ENCODE results near the gene KRTAP4-8. TPM values are rescaled to one million over a fixed set of nuclear protein-coding genes. Genes with fewer than 3 reads are reported as not detected.
"Not testable (repeated sequence)": the region's sequence is repeated elsewhere in the genome, so short reads cannot be mapped to it uniquely, and the experiment has no call there.

The KRTAP4-8 gene
- total and polyA plus RNA-seq, 2 donors (not counting 1 experiment from before 2014, with no cell fraction given) = not detected

DNA sequence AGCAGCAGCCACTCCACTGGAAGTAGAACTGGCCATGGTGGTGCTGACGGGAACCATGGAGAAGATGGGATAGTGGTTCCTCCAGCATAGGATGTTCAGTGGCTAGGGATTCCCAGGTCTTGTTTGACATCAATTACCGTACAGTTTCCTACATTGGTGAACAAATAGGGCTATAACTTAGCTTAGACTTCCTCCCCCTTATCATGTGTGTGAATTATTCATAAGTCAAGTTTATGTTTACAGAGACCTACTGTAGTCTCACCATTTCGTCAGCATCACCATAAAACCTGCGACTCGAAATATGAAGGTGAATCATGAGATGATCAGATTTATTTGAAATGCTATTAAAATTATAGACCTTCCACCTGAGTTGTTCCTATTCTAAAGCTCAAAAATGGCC is 39.2 kb downstream of the KRTAP4-8 start:
- Histone ChIP-seq H3K27me3 (ENCODE audit: control insufficient read depth, insufficient read depth, low read length) (no peaks in the 10 kb centered on the region), H3K9me3 (ENCODE audit: control insufficient read depth, insufficient read depth, low read depth, low read length) (no peaks in the 10 kb centered on the region), H3K27ac (ENCODE audit: insufficient read depth, low read length) (peak overlapping the region; percentile 73), H2AFZ (ENCODE audit: low read length) (no peak overlapping the region), H3K79me2 (ENCODE audit: control insufficient read depth, insufficient read depth, low read length) (no peaks in the 10 kb centered on the region), H3K9ac (ENCODE audit: insufficient read depth, low read length) (no peak overlapping the region), H4K20me1 (ENCODE audit: control insufficient read depth, extremely low read depth, insufficient read depth, low read length) (no peaks in the 10 kb centered on the region), H3K4me2 (ENCODE audit: extremely low read depth, insufficient read depth, low read length) (no peak overlapping the region), H3K4me1 (ENCODE audit: control insufficient read depth, extremely low read depth, insufficient read depth, low read length) (peaks cover 31% of the 10 kb centered on the region), H3K4me3 (replicated peaks in 1 of 4; ENCODE audit: control extremely low read depth in 1 of 4, insufficient read depth in 1 of 4, low read depth in 3 of 4, low read length in 4 of 4) (no peak overlapping the region), H3K36me3 (ENCODE audit: control insufficient read depth, insufficient read depth, low read length) (no peaks in the 10 kb centered on the region)
- TF ChIP-seq, protein P1, sequence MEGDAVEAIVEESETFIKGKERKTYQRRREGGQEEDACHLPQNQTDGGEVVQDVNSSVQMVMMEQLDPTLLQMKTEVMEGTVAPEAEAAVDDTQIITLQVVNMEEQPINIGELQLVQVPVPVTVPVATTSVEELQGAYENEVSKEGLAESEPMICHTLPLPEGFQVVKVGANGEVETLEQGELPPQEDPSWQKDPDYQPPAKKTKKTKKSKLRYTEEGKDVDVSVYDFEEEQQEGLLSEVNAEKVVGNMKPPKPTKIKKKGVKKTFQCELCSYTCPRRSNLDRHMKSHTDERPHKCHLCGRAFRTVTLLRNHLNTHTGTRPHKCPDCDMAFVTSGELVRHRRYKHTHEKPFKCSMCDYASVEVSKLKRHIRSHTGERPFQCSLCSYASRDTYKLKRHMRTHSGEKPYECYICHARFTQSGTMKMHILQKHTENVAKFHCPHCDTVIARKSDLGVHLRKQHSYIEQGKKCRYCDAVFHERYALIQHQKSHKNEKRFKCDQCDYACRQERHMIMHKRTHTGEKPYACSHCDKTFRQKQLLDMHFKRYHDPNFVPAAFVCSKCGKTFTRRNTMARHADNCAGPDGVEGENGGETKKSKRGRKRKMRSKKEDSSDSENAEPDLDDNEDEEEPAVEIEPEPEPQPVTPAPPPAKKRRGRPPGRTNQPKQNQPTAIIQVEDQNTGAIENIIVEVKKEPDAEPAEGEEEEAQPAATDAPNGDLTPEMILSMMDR (conservative IDR thresholded peaks at IDR 0.05 in 1 of 2, IDR thresholded peaks at IDR 0.05 in 1 of 2; ENCODE audit: low read depth in 1 of 2, low read length in 2 of 2) = no peak
- no peak for TF ChIP-seq EZH2 (IDR thresholded peaks at IDR 0.05; ENCODE audit: low read length, missing control alignments)
- peak in 1 of 2 donors; percentile 38 for DNase-seq (ENCODE audit: low read depth in 2 of 2)

DNA sequence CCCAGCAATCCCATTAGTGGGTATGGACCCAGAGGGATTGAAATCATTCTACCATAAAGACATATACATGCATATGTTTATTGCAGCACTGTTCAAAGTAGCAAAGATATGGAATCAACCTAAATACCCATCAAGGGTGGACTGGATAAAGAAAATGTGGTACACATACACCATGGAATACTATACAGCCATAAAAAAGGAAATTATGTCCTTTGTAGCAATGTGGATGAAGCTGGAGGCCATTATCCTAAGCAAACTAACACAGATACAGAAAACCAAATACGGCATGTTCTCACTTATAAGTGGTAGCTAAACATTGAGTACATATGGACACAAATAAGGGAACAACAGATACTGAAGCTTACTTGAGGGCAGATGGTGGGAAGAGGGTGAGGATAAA is 40.4 kb downstream of the KRTAP4-8 start:
- Histone ChIP-seq H3K27me3 (ENCODE audit: control insufficient read depth, insufficient read depth, low read length) (no peaks in the 10 kb centered on the region), H3K79me2 (ENCODE audit: control insufficient read depth, insufficient read depth, low read length) (no peaks in the 10 kb centered on the region), H2AFZ (ENCODE audit: low read length) (no peak overlapping the region), H3K9me3 (ENCODE audit: control insufficient read depth, insufficient read depth, low read depth, low read length) (no peaks in the 10 kb centered on the region), H4K20me1 (ENCODE audit: control insufficient read depth, extremely low read depth, insufficient read depth, low read length) (no peaks in the 10 kb centered on the region), H3K4me3 (replicated peaks in 1 of 4; ENCODE audit: control extremely low read depth in 1 of 4, insufficient read depth in 1 of 4, low read depth in 3 of 4, low read length in 4 of 4) (no peak overlapping the region), H3K27ac (ENCODE audit: insufficient read depth, low read length) (no peak overlapping the region), H3K4me2 (ENCODE audit: extremely low read depth, insufficient read depth, low read length) (no peak overlapping the region), H3K9ac (ENCODE audit: insufficient read depth, low read length) (no peak overlapping the region), H3K36me3 (ENCODE audit: control insufficient read depth, insufficient read depth, low read length) (no peaks in the 10 kb centered on the region), H3K4me1 (ENCODE audit: control insufficient read depth, extremely low read depth, insufficient read depth, low read length) (peaks cover 29% of the 10 kb centered on the region)
- no peak for DNase-seq (ENCODE audit: low read depth in 2 of 2)
- TF ChIP-seq, protein P1 (conservative IDR thresholded peaks at IDR 0.05 in 1 of 2, IDR thresholded peaks at IDR 0.05 in 1 of 2; ENCODE audit: low read depth in 1 of 2, low read length in 2 of 2) = no peak
- no peak for TF ChIP-seq EZH2 (IDR thresholded peaks at IDR 0.05; ENCODE audit: low read length, missing control alignments)

- H3K27ac ChIP-seq (ENCODE audit: insufficient read depth, low read length); H3K79me2 ChIP-seq (ENCODE audit: control insufficient read depth, insufficient read depth, low read length); H3K27me3 ChIP-seq (ENCODE audit: control insufficient read depth, insufficient read depth, low read length); DNase-seq (ENCODE audit: low read depth in 2 of 2); H3K4me2 ChIP-seq (ENCODE audit: extremely low read depth, insufficient read depth, low read length); H3K36me3 ChIP-seq (ENCODE audit: control insufficient read depth, insufficient read depth, low read length); H3K9me3 ChIP-seq (ENCODE audit: control insufficient read depth, insufficient read depth, low read depth, low read length); H3K4me3 ChIP-seq (replicated peaks in 1 of 4; ENCODE audit: control extremely low read depth in 1 of 4, insufficient read depth in 1 of 4, low read depth in 3 of 4, low read length in 4 of 4); H3K9ac ChIP-seq (ENCODE audit: insufficient read depth, low read length); H2AFZ ChIP-seq (ENCODE audit: low read length); H4K20me1 ChIP-seq (ENCODE audit: control insufficient read depth, extremely low read depth, insufficient read depth, low read length): not testable (repeated sequence)
- H3K4me1 ChIP-seq (ENCODE audit: control insufficient read depth, extremely low read depth, insufficient read depth, low read length) = peaks cover 15% of the 10 kb centered on the region
These were observed 42.8 kb downstream of the KRTAP4-8 start, which contains the start of gene KRTAP2-2 for GRCh38 chr17:41055130-41055529. KRTAP2-2 (minus strand) TSS chr17:41055230; CDS start chr17:41055211, 19 bp downstream.

DNA sequence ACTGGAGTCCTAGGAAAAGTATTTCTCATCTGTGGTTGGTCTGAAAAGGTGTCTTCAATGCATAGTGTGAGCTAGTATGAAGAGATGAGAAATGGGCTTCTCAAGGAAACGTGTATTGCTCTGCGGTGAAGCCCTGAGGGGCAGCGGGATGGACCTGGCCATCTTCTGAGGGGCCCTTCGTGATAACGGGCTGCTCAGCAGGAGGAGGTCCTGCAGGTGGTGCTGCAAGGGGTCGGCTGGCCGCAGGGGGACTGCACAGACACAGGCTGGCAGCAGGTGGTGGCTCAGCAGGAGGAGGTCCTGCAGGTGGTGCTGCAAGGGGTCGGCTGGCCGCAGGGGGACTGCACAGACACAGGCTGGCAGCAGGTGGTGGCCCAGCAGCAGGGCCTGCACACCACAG is 43.4 kb downstream of the KRTAP4-8 start:
- not testable (repeated sequence) for H2AFZ ChIP-seq (ENCODE audit: low read length); H3K79me2 ChIP-seq (ENCODE audit: control insufficient read depth, insufficient read depth, low read length); H4K20me1 ChIP-seq (ENCODE audit: control insufficient read depth, extremely low read depth, insufficient read depth, low read length); H3K9ac ChIP-seq (ENCODE audit: insufficient read depth, low read length); H3K27ac ChIP-seq (ENCODE audit: insufficient read depth, low read length); H3K9me3 ChIP-seq (ENCODE audit: control insufficient read depth, insufficient read depth, low read depth, low read length); DNase-seq (ENCODE audit: low read depth in 2 of 2); H3K36me3 ChIP-seq (ENCODE audit: control insufficient read depth, insufficient read depth, low read length); H3K4me3 ChIP-seq (replicated peaks in 1 of 4; ENCODE audit: control extremely low read depth in 1 of 4, insufficient read depth in 1 of 4, low read depth in 3 of 4, low read length in 4 of 4); H3K27me3 ChIP-seq (ENCODE audit: control insufficient read depth, insufficient read depth, low read length); H3K4me2 ChIP-seq (ENCODE audit: extremely low read depth, insufficient read depth, low read length)
- H3K4me1 ChIP-seq (ENCODE audit: control insufficient read depth, extremely low read depth, insufficient read depth, low read length) = peaks cover 10% of the 10 kb centered on the region

Data from fibroblast of lung (primary cell).